ENCODE data around the gene GRIP1.

DNA sequence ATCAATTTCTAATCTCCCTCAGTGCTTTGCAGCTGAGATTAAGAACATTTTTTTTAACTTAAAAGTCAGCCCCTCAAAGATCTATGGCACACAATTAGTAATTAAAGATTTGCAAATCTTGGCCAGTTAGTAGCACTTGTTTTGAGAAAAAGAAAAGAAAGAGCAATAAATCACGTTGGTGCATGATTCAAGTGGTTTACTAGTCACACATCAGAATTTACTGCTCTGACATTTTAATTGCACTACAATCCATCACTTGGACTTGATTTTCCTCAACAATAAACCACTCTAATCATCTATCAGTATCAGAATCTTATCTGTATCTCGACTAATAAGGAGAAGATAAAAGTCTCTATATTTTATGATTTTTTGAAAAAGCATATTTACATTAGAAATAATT lies 222.3 kb downstream of the GRIP1 start:
- TF ChIP-seq ZNF24 (IDR thresholded peaks at IDR 0.05) (no peak), POLR2A (IDR thresholded peaks at IDR 0.05; ENCODE audit: low read depth, low read length) (no peak), CTCF (IDR thresholded peaks at IDR 0.05 in 2 of 3, conservative IDR thresholded peaks at IDR 0.05 in 1 of 3; ENCODE audit: control insufficient read depth in 2 of 3, extremely low read depth in 1 of 3, insufficient read depth in 1 of 3, low read depth in 3 of 3, low read length in 3 of 3) (no peak), EZH2 (IDR thresholded peaks at IDR 0.05; ENCODE audit: borderline replicate concordance, control insufficient read depth, low read depth, low read length) (no peak), POLR2AphosphoS5 (IDR thresholded peaks at IDR 0.05; ENCODE audit: low read length) (no peak), HDGF (IDR thresholded peaks at IDR 0.05) (no peak), MTA2 (IDR thresholded peaks at IDR 0.05; ENCODE audit: low read depth) (no peak), TCF7 (IDR thresholded peaks at IDR 0.05; ENCODE audit: borderline replicate concordance) (no peak), CREB1 (IDR thresholded peaks at IDR 0.05; ENCODE audit: low read depth) (no peak)

Data from GM12878 (cell line).